ENCODE data around the gene AGR3. TPM values are rescaled to one million over a fixed set of nuclear protein-coding genes. Genes with fewer than 3 reads are reported as not detected.
"Not testable (repeated sequence)": the region's sequence is repeated elsewhere in the genome, so short reads cannot be mapped to it uniquely, and the experiment has no call there.

The AGR3 gene
- total and polyA plus RNA-seq, 8 donors = 0.83 to 19.2 (median 4.6) TPM

- Histone ChIP-seq H3K4me1 (no peaks in the 10 kb centered on the region), H3K27me3 (no peaks in the 10 kb centered on the region), H3K4me3 (no peak overlapping the region), H3K27ac (no peak overlapping the region), H3K36me3 (no peaks in the 10 kb centered on the region), H3K9me3 (no peaks in the 10 kb centered on the region)
- FAIRE-seq (no peak), ATAC-seq (no peak), DNase-seq (no peak)
- TF ChIP-seq, protein P1, sequence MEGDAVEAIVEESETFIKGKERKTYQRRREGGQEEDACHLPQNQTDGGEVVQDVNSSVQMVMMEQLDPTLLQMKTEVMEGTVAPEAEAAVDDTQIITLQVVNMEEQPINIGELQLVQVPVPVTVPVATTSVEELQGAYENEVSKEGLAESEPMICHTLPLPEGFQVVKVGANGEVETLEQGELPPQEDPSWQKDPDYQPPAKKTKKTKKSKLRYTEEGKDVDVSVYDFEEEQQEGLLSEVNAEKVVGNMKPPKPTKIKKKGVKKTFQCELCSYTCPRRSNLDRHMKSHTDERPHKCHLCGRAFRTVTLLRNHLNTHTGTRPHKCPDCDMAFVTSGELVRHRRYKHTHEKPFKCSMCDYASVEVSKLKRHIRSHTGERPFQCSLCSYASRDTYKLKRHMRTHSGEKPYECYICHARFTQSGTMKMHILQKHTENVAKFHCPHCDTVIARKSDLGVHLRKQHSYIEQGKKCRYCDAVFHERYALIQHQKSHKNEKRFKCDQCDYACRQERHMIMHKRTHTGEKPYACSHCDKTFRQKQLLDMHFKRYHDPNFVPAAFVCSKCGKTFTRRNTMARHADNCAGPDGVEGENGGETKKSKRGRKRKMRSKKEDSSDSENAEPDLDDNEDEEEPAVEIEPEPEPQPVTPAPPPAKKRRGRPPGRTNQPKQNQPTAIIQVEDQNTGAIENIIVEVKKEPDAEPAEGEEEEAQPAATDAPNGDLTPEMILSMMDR (IDR thresholded peaks at IDR 0.05) = no peak
- intact Hi-C loops (cut with DNase I) = no loop called here
- WGBS, 2 donors = 39 to 50% methylated on average over 4 of the region's 4 CpGs
Observed at GRCh38 chr7:16874066-16874465, 7.7 kb downstream of the AGR3 start.

DNA sequence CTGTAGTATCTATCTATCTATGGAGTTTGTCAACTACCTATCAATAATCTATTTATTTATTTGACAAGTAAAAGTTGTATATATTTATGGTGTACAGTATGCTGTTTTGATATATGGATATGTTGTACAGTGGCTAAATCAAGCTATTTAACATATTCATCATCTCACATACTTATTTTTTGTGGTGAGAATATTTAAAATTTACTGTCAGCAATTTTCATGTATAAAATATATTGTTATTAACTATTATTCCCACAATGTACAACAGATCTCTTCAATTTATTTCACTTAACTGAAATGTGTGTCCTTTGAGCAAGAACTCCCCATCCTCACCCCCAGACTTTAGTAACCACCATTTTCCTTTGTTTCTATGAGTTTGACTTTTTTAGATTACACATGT is 14.5 kb downstream of the AGR3 start:
- Histone ChIP-seq H3K36me3 (no peaks in the 10 kb centered on the region), H3K4me3 (no peak overlapping the region), H3K4me1 (no peaks in the 10 kb centered on the region), H3K9me3 (no peaks in the 10 kb centered on the region), H3K27ac (no peak overlapping the region), H3K27me3 (no peaks in the 10 kb centered on the region)
- intact Hi-C loops (cut with DNase I) = no loop called here
- FAIRE-seq = peak; percentile 34
- no peak for ATAC-seq
- TF ChIP-seq, protein P1 (IDR thresholded peaks at IDR 0.05) = no peak
- DNase-seq = no peak

DNA sequence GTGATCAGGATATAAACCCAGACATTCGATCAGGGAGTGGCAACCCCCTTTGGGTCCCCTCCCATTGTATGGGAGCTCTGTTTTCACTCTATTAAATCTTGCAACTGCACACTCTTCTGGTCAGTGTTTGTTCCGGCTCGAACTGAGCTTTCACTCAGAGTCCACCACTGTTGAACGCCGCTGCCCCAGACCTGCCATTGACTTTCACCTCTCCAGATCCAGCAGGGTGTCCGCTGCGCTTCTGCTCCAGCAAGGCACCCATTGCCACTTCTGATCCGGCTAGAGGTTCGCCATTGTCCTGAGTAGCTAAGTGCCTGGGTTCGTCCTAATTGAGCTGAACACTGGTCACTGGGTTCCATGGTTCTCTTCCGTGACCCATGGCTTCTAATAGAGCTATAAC is 28.6 kb downstream of the AGR3 start:
- WGBS, 2 donors = 90 to 93% methylated on average over 11 of the region's 11 CpGs
- H3K4me1 ChIP-seq; H3K4me3 ChIP-seq; ATAC-seq; FAIRE-seq; H3K9me3 ChIP-seq; intact Hi-C loops (cut with DNase I); H3K27me3 ChIP-seq; DNase-seq; H3K27ac ChIP-seq; H3K36me3 ChIP-seq: not testable (repeated sequence)

- intact Hi-C loops (cut with DNase I) = no loop called here
- peak in 2 of 4 donors; percentile 32 to 34 for ATAC-seq
- TF ChIP-seq, protein P1 (IDR thresholded peaks at IDR 0.05) = no peak
- Histone ChIP-seq H3K27ac (no peak overlapping the region), H3K36me3 (no peaks in the 10 kb centered on the region), H3K9me3 (no peaks in the 10 kb centered on the region), H3K27me3 (no peaks in the 10 kb centered on the region), H3K4me3 (no peak overlapping the region), H3K4me1 (peaks cover 0 to 11% (median 7%) of the 10 kb centered on the region in 3 donors)
- DNase-seq = no peak
- WGBS, 2 donors = 45 to 55% methylated on average over 2 of the region's 2 CpGs
- no peak for FAIRE-seq
Observed at GRCh38 chr7:16851829-16852228, 30.0 kb downstream of the AGR3 start.

DNA sequence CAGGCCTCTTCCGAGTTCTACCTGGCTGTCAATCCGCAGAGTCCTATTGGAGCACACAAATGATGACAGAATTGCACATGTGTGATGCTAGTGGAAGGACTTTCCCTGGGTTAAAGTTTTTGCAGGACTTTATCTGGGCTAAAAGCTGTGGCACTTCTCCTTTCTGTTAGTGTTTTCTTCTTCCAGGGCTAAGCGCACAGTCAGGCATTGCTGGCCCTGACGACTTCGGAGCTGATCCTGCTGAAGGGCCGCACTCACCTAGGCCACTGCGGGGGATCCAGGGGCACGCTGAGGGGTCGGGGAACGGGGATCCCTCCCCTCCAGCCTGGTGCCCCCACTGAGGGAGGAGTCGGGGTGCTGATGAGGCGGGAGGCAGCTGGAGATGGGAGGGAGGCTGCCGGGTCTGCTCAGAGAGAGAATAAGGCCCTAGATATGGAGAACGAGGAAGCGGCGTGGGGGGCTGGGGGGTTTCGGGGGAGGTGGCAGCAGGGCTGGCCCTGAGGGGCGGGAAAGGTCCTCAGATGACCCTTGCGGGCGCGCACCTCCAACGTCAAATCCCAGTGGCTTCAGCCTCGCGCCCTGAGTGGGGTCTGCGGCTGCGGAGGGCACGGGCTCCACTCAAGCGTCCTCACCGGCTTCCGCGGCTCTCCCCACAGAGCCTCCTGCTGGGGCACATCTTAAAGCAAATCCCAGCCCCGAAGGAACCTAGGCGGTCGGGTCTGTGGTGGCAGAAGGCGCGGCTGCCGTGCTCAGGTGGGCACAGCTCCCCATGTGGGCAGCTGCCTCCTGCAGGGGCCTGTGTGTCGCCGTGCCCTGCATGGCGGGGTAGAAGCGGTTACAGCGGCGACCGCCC is 30.9 kb downstream of the AGR3 start:
- Histone ChIP-seq H3K36me3 (no peaks in the 10 kb centered on the region), H3K4me3 (no peak overlapping the region), H3K9me3 (no peaks in the 10 kb centered on the region), H3K4me1 (peaks cover 4 to 14% (median 7%) of the 10 kb centered on the region in 3 donors), H3K27ac (no peak overlapping the region), H3K27me3 (no peaks in the 10 kb centered on the region)
- ATAC-seq (no peak), FAIRE-seq (no peak), DNase-seq (peak in 1 of 6 donors; percentile 55)
- TF ChIP-seq, protein P1 (IDR thresholded peaks at IDR 0.05) = no peak
- 86 to 87% methylated on average over 43 to 44 of the region's 44 CpGs for WGBS, 2 donors
- intact Hi-C loops (cut with DNase I) = no loop called here
